Epithelial cell of prostate (primary cell): ENCODE measurements around the gene DHRSX.

Experiments used
- DNase-seq: peaks from one replicate; pipeline ENCODE4 v3.0.0-alpha.2; 2011; ENCODE audit warnings: low read depth, low spot score
- H3K27ac ChIP-seq: fragments of 450-650 bp; 2 replicates; pipeline ENCODE4 v1.5.1; 2017; ENCODE audit warnings: mild to moderate bottlenecking

The DHRSX gene

DNA sequence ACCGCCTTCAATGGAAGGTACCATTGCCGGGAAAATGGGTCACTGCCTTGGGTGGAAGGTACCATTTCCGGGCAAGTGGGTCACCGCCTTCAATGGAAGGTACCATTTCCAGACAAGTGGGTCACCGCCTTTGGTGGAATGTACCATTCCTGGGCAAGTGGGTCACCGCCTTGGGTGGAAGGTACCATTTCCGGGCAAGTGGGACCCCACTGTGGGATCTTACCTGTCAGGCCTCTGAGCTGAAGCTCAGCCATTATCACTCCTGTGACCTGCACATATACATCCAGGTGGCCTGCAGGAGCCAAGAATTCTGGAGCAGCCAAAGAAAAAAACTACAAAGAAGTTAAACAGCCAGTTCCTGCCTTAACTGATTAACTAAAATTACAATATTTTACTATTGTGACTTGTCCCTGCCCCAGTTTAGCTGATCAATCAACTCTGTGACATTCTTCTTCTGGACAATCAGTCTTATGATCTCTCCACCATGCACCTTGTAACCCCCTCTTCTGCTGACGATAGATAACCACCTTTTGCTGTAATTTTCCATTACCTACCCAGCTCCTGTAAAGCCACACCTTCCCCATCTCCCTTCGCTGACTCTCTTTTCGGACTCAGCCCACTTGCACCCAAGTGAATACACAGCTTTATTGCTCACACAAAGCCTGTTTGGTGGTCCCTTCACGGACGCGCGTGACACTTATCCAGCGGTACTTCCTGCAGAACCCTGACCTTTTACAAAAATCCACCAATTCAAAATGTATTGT, 313.2 kb downstream of the DHRSX start:
- no peak for DNase-seq
- H3K27ac ChIP-seq: no peak overlapping the region

GRCh38 chrX:2185341-2186082, 315.3 kb downstream of the DHRSX start:
- DNase-seq: no peak
- no peak overlapping the region for H3K27ac ChIP-seq

GRCh38 chrX:2184089-2184488, 316.7 kb downstream of the DHRSX start:
- DNase-seq: no peak
- H3K27ac ChIP-seq: no peak overlapping the region

GRCh38 chrX:2183193-2183725, 317.5 kb downstream of the DHRSX start:
- no peak for DNase-seq
- no peak overlapping the region for H3K27ac ChIP-seq

- no peak overlapping the region for H3K27ac ChIP-seq
- no peak for DNase-seq
These were observed 323.2 kb downstream of the DHRSX start for GRCh38 chrX:2177541-2177940.

DNA sequence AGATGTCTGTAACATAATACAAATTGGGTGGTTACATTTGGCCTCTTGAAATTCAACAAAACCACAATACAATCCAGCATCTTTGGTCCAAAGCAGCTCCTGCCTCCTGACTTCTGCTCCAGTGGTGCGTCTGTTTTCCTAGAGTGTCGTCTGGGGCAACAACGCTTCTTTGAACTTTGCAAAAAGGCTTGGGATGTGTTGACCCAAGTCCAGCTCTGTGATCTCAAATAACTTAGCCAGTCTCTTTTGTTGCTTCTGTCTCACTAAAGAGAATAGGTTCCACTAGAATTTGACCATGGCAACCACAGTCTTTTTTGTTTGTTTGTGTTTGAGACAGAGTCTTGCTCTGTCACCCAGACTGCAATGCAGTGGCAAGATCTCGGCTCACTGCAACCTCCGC, 324.0 kb downstream of the DHRSX start:
- no peak for DNase-seq
- H3K27ac ChIP-seq: no peak overlapping the region

GRCh38 chrX:2176274-2176673, 324.5 kb downstream of the DHRSX start:
- H3K27ac ChIP-seq: no peak overlapping the region
- no peak for DNase-seq

- DNase-seq: no peak
- no peak overlapping the region for H3K27ac ChIP-seq
These were observed 328.4 kb downstream of the DHRSX start for GRCh38 chrX:2172359-2172758.
